ENCODE measurements around the gene ZBTB22.
A peak's percentile ranks its signal among the peaks of the same experiment; 100 is the strongest.

The ZBTB22 gene

DNA sequence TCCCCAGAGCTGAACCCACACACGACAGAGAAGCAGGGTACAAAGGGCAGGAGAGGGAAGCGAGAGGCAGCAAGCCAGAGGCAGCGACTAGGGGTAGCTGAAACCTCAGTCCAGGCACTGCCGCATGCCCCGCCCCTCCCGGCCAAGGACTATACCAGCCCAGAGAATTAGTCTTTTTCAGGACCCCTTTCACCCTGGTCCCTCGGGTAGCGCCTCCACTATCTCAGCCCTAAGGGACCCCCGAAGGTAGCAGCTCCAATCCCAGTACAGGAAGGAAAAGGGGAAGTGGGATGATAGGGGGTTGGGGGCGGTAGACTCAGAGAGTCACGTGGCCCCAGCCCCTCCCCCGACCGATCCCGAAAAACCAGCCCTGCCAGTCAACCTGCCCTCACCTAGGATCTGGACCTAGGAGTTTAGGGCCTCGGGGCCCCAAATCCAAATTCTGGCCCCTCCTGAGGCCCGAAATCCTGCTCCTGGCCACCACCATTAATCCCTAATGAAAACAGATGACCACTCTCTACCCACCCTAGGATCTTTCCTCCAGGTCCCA lies 20.1 kb downstream of the ZBTB22 start:
- DNase-seq (ENCODE audit: low read depth) = peak; percentile 83
- H3K4me3 ChIP-seq (ENCODE audit: low read length) = peak overlapping the region; percentile 98

DNA sequence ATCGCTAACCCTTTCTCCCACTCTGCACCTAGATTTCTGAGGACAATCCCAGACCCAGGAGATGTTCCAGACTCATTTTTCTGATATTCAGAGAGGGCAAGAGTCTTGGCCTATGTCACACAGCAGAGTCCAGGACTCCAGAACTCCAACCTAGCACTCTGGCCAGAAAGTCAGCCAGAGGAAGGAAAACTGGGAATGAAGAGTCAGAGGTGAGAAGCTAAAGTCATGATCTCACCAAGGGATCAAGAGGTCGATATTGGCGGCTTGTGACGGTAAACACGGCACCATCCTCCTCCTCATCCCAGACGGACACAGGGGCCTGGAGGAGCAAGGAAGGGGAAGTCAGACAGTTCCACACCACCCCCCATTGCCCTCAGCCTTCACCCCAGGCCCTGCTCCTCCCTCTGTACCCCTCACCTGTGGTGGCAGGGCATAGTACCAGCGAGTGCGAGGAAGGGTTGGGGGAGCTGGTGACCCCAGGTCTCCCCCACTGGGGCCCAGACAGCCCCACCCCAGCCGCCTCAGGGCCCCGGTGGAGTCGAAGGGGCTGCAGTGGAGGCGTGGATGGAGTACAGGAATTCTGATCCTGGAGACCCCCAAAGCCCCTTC lies 20.6 kb downstream of the ZBTB22 start:
- DNase-seq (ENCODE audit: low read depth) = no peak
- H3K4me3 ChIP-seq (ENCODE audit: low read length) = peak overlapping the region; percentile 98
- TF ChIP-seq, protein P1, sequence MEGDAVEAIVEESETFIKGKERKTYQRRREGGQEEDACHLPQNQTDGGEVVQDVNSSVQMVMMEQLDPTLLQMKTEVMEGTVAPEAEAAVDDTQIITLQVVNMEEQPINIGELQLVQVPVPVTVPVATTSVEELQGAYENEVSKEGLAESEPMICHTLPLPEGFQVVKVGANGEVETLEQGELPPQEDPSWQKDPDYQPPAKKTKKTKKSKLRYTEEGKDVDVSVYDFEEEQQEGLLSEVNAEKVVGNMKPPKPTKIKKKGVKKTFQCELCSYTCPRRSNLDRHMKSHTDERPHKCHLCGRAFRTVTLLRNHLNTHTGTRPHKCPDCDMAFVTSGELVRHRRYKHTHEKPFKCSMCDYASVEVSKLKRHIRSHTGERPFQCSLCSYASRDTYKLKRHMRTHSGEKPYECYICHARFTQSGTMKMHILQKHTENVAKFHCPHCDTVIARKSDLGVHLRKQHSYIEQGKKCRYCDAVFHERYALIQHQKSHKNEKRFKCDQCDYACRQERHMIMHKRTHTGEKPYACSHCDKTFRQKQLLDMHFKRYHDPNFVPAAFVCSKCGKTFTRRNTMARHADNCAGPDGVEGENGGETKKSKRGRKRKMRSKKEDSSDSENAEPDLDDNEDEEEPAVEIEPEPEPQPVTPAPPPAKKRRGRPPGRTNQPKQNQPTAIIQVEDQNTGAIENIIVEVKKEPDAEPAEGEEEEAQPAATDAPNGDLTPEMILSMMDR (IDR thresholded peaks at IDR 0.05; ENCODE audit: insufficient read depth, low read depth, low read length, missing control alignments) = no peak

More for the DNA sequence above, 20.1 kb downstream of the ZBTB22 start:
- TF ChIP-seq, protein P1 (IDR thresholded peaks at IDR 0.05; ENCODE audit: insufficient read depth, low read depth, low read length, missing control alignments) = no peak

DNA sequence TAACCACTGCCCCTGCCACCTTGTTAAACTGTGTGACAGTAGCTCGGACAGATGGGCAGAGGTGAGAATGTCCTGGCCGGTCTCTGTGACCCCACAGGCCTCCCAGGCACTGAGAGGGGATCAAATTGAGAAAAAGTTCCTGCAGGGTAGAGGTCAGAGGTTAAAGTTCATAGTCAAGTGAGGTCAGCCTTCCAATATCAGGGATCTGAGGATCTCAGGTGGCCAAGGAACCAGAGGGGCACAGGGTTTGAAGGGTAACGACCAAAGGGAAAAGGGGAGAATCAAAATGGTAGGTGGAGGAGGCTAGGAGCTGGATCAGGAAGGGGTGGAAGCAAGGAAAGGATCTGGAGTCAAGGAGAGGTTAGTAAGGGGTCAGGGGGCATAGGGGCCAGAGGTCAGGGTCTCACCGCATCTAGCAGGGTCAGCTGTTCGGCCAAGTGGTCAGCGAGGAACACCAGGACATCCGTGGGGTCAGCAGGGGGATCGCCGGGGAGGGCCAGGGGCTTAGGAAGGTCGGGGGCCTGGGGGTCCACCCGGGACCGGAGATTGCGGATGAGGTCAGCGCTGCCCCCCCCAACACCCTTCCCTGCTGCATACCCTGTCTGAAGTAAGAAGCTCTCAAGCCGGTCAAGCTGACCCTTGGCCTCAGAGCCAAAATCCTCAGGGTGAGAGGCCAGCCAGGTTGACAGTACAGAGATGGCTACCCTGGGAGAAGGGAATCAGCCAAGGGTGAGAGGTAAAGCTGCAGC lies 21.7 kb downstream of the ZBTB22 start:
- no peak overlapping the region for H3K4me3 ChIP-seq (ENCODE audit: low read length)
- DNase-seq (ENCODE audit: low read depth) = no peak
- TF ChIP-seq, protein P1 (IDR thresholded peaks at IDR 0.05; ENCODE audit: insufficient read depth, low read depth, low read length, missing control alignments) = no peak

DNA sequence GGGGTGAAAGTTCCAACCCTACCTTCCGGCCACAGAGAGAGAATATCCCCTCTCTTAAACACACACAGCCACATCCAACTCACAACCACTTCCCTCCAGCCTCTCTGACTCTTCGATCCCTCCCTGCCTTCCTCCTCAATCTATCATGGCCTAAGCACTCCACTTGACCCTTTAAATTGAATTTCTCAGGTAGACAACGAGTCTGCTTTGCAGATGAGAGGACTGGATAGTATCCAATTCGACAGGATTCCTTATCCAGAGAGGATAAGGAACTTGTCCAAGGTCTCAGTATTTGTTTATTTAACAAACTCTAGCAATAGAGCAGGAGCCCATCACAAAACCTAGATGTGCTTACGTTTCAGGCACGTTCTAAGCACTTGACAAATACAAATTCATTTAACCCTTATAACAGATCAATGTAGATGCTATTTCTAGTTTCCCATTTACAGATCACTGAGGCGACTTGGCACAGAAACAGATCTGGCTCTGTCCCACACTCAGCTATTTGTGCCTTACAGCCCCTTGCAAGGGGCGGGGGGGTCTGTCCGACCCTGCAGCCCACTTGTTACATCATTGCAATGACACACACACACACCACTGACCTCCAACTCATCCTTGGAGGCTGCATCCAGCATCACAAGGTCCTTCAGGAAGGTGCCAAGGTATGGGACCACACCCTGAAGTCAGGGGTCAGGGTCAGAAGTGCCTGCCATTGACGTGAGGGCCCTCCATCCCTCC lies 23.3 kb downstream of the ZBTB22 start:
- TF ChIP-seq, protein P1 (IDR thresholded peaks at IDR 0.05; ENCODE audit: insufficient read depth, low read depth, low read length, missing control alignments) = no peak
- no peak overlapping the region for H3K4me3 ChIP-seq (ENCODE audit: low read length)
- DNase-seq (ENCODE audit: low read depth) = no peak

DNA sequence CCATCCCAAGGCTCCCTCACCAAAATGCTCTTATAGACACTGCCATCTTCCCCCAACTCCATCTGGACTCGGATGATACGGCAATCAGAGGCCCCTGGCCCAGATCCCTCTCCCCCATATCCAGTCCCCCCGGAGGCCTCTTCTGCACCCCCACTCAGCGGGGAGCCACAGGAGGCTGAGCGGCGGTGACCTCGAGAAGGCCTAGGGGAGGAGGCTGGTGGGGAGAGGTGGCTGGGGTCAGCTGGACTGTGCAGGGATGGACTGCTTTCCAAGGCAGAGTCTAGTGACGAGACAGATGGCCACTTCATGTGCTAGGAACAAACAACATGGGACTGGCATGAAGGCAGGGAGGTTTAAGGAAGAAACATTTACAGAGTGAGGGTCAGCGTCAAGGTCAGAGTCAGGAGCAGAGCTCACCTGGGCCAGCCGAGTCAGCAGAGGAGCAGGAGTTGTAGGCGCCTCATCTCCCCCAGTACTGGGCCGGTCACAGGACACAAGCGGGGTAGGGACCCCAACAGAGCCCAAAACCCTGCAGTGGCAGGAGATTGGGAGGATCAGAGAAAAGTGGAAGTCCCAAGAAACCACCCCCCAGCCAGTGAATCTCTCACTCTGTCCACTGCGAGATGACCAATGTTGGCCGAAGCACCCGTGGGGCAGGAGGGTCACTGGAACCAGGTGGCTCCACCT lies 24.4 kb downstream of the ZBTB22 start:
- TF ChIP-seq, protein P1 (IDR thresholded peaks at IDR 0.05; ENCODE audit: insufficient read depth, low read depth, low read length, missing control alignments) = no peak
- DNase-seq (ENCODE audit: low read depth) = no peak
- H3K4me3 ChIP-seq (ENCODE audit: low read length) = no peak overlapping the region

DNA sequence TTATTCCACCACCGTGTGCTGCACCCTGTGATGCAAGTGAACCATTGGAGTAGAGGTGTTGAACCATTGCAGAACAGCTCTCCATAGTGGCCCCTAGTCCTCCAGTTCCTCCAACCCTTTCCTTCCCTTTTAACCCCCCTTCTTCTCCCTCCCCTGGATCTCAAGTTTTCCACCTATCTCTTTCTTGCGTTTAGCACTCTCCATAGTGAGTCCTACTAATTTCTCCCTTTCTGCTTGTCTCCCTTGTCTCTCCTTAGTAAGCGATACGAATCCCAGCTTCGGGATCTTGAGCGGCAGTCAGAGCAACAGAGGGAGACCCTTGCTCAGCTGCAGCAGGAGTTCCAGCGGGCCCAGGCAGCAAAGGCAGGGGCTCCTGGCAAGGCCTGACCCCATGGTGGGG lies 27.1 kb downstream of the ZBTB22 start:
- TF ChIP-seq, protein P1 (IDR thresholded peaks at IDR 0.05; ENCODE audit: insufficient read depth, low read depth, low read length, missing control alignments) = no peak
- peak overlapping the region; percentile 97 for H3K4me3 ChIP-seq (ENCODE audit: low read length)
- DNase-seq (ENCODE audit: low read depth) = no peak
